ENCODE results near the gene AMOTL2. TPM values are rescaled to one million over a fixed set of nuclear protein-coding genes. Genes with fewer than 3 reads are reported as not detected.

The AMOTL2 gene
- total and polyA plus RNA-seq, 8 donors: 23.8 to 106 (median 47.6) TPM

GRCh38 chr3:134328147-134328591 lies 46.1 kb downstream of the AMOTL2 start:
- TF ChIP-seq, protein P1, sequence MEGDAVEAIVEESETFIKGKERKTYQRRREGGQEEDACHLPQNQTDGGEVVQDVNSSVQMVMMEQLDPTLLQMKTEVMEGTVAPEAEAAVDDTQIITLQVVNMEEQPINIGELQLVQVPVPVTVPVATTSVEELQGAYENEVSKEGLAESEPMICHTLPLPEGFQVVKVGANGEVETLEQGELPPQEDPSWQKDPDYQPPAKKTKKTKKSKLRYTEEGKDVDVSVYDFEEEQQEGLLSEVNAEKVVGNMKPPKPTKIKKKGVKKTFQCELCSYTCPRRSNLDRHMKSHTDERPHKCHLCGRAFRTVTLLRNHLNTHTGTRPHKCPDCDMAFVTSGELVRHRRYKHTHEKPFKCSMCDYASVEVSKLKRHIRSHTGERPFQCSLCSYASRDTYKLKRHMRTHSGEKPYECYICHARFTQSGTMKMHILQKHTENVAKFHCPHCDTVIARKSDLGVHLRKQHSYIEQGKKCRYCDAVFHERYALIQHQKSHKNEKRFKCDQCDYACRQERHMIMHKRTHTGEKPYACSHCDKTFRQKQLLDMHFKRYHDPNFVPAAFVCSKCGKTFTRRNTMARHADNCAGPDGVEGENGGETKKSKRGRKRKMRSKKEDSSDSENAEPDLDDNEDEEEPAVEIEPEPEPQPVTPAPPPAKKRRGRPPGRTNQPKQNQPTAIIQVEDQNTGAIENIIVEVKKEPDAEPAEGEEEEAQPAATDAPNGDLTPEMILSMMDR (IDR thresholded peaks at IDR 0.05): no peak
- peak overlapping the region in 1 of 2 donors; percentile 58 for H3K27ac ChIP-seq
- H3K9me3 ChIP-seq: no peaks in the 10 kb centered on the region
- intact Hi-C loops (cut with DNase I): no loop called here
- H3K4me1 ChIP-seq: peaks cover 38 to 49% of the 10 kb centered on the region in 2 donors
- ATAC-seq (no peak), DNase-seq (peak in 1 of 4 donors; percentile 31)
- no peak overlapping the region for H3K4me3 ChIP-seq
- H3K27me3 ChIP-seq: no peaks in the 10 kb centered on the region
- H3K36me3 ChIP-seq: no peaks in the 10 kb centered on the region

- Histone ChIP-seq H3K27ac (peak overlapping the region; percentile 47 to 58), H3K4me3 (no peak overlapping the region), H3K4me1 (peaks cover 38 to 46% of the 10 kb centered on the region in 2 donors), H3K9me3 (no peaks in the 10 kb centered on the region), H3K27me3 (no peaks in the 10 kb centered on the region), H3K36me3 (no peaks in the 10 kb centered on the region)
- ATAC-seq (no peak), DNase-seq (peak in 1 of 4 donors; percentile 29)
- intact Hi-C loops (cut with DNase I): no loop called here
- TF ChIP-seq, protein P1 (IDR thresholded peaks at IDR 0.05): no peak
These were observed 46.7 kb downstream of the AMOTL2 start for GRCh38 chr3:134327594-134327975.

DNA sequence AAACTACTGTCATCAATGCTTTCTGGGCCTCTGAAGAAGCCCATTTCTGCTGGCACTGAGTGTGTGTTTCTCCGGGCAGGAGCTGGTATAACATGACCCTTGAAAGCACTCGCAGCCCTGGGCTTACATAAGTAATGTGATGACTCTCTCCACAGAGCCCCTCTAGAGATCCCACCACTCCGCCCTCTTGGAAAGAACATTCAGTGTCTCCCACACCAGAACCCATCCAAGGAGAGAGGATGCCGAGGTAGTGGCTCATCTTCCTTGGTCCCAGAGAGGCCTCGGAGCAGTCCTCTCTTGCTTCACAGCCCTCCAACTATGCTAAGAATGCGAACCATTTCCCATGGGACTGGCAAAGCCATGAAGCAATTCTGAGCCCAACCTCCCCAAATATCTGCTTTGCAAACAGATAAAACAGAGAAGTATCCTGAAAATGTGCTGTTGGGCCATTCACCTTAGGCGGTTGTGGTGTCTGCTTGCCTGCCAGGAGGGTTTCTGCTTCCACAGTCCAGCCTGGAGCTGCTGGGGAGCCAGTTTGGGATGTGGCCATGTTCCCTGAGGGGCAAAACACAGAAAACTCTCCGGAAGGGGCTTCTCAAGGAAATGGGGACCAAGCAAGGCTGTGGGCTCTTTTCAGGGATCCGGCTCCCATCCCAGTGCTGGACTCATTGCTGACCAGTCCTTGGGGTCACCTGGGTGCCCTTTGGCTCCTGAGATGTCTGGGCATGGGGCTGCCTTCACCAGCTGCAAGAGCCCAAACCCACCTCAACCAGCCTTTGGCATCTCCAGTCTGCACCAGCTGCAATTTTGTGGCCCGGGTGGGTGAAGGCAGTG lies 47.3 kb downstream of the AMOTL2 start:
- H3K27me3 ChIP-seq: no peaks in the 10 kb centered on the region
- TF ChIP-seq, protein P1 (IDR thresholded peaks at IDR 0.05): no peak
- H3K27ac ChIP-seq: peak overlapping the region; percentile 47 to 58
- peaks cover 34 to 46% of the 10 kb centered on the region in 2 donors for H3K4me1 ChIP-seq
- intact Hi-C loops (cut with DNase I): no loop called here
- H3K9me3 ChIP-seq: no peaks in the 10 kb centered on the region
- ATAC-seq (peak; percentile 51), DNase-seq (peak in 1 of 4 donors; percentile 31)
- no peaks in the 10 kb centered on the region for H3K36me3 ChIP-seq
- no peak overlapping the region for H3K4me3 ChIP-seq

GRCh38 chr3:134326126-134326525 lies 48.1 kb downstream of the AMOTL2 start:
- DNase-seq: no peak
- Histone ChIP-seq H3K4me3 (no peak overlapping the region), H3K27ac (peak overlapping the region; percentile 47 to 58), H3K9me3 (no peaks in the 10 kb centered on the region), H3K27me3 (no peaks in the 10 kb centered on the region), H3K36me3 (no peaks in the 10 kb centered on the region), H3K4me1 (peaks cover 25 to 41% of the 10 kb centered on the region in 2 donors)
- TF ChIP-seq, protein P1 (IDR thresholded peaks at IDR 0.05): no peak
- peak; percentile 9 for ATAC-seq
- intact Hi-C loops (cut with DNase I): no loop called here

DNA sequence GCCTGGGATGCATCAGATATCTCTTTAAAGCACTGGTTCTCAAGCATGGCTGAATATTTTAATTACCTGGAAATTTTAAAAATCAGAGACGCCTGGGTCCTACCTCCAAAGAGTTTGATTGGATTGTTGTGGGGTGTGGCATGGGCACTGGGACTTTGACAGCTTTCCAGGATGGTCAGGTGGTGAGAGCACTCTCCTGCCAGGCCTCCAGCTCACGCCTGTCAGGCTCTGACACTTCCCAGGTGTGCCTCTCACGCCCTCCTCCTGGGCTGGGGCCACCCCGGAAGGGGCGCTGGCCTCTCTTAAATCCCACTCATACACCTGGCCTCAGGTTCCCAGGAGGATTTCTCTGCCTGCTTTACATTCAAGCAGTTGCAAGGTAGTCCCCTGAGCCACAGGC lies 48.5 kb downstream of the AMOTL2 start:
- ATAC-seq (peak; percentile 78), DNase-seq (peak in 1 of 4 donors; percentile 60)
- Histone ChIP-seq H3K27ac (peak overlapping the region; percentile 47 to 58), H3K4me3 (no peak overlapping the region), H3K9me3 (no peaks in the 10 kb centered on the region), H3K27me3 (no peaks in the 10 kb centered on the region), H3K36me3 (no peaks in the 10 kb centered on the region), H3K4me1 (peaks cover 22 to 37% of the 10 kb centered on the region in 2 donors)
- TF ChIP-seq, protein P1 (IDR thresholded peaks at IDR 0.05): no peak
- intact Hi-C loops (cut with DNase I): no loop called here

All from left lung (tissue), 10 donors.